ENCODE data around the gene AKIP1. TPM values are rescaled to one million over a fixed set of nuclear protein-coding genes. Genes with fewer than 3 reads are reported as not detected.

The AKIP1 gene
- total and polyA plus RNA-seq, 4 donors, result 9.3 to 12.3 (median 9.9) TPM

DNA sequence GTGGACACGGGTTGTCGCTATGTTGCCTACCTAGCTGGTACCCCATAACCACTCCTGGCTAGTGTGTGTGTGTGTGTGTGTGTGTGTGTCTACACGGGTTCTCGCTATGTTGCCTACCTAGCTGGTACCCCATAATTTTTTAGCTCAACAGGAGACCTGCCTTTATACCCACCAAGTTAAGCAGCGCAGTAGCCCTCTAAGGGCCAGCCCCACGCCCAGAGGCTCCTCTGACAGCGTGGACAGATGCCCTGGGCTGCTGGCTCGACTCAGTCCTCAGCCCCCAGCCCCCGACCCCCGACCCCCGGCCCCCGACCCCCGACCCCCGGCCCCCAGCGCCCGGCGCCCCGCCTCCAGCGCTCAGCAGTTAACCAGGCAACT lies 351 bp upstream of the AKIP1 start:
- TF ChIP-seq RAD21 (IDR thresholded peaks at IDR 0.05), result no peak
- TF ChIP-seq TAF1 (conservative IDR thresholded peaks at IDR 0.05), result no peak
- no peak for TF ChIP-seq JUND (IDR thresholded peaks at IDR 0.05)
- no peak for TF ChIP-seq EGR1 (IDR thresholded peaks at IDR 0.05; ENCODE audit: low read depth in 2 of 2)
- no peak for TF ChIP-seq GABPA (IDR thresholded peaks at IDR 0.05 in 1 of 2, conservative IDR thresholded peaks at IDR 0.05 in 1 of 2)
- TF ChIP-seq, protein P1, sequence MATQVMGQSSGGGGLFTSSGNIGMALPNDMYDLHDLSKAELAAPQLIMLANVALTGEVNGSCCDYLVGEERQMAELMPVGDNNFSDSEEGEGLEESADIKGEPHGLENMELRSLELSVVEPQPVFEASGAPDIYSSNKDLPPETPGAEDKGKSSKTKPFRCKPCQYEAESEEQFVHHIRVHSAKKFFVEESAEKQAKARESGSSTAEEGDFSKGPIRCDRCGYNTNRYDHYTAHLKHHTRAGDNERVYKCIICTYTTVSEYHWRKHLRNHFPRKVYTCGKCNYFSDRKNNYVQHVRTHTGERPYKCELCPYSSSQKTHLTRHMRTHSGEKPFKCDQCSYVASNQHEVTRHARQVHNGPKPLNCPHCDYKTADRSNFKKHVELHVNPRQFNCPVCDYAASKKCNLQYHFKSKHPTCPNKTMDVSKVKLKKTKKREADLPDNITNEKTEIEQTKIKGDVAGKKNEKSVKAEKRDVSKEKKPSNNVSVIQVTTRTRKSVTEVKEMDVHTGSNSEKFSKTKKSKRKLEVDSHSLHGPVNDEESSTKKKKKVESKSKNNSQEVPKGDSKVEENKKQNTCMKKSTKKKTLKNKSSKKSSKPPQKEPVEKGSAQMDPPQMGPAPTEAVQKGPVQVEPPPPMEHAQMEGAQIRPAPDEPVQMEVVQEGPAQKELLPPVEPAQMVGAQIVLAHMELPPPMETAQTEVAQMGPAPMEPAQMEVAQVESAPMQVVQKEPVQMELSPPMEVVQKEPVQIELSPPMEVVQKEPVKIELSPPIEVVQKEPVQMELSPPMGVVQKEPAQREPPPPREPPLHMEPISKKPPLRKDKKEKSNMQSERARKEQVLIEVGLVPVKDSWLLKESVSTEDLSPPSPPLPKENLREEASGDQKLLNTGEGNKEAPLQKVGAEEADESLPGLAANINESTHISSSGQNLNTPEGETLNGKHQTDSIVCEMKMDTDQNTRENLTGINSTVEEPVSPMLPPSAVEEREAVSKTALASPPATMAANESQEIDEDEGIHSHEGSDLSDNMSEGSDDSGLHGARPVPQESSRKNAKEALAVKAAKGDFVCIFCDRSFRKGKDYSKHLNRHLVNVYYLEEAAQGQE (IDR thresholded peaks at IDR 0.05), result no peak
- TF ChIP-seq, protein P2, sequence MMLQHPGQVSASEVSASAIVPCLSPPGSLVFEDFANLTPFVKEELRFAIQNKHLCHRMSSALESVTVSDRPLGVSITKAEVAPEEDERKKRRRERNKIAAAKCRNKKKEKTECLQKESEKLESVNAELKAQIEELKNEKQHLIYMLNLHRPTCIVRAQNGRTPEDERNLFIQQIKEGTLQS (IDR thresholded peaks at IDR 0.05), result no peak
- TF ChIP-seq SP1 (IDR thresholded peaks at IDR 0.05), result no peak
- TF ChIP-seq, protein P3, sequence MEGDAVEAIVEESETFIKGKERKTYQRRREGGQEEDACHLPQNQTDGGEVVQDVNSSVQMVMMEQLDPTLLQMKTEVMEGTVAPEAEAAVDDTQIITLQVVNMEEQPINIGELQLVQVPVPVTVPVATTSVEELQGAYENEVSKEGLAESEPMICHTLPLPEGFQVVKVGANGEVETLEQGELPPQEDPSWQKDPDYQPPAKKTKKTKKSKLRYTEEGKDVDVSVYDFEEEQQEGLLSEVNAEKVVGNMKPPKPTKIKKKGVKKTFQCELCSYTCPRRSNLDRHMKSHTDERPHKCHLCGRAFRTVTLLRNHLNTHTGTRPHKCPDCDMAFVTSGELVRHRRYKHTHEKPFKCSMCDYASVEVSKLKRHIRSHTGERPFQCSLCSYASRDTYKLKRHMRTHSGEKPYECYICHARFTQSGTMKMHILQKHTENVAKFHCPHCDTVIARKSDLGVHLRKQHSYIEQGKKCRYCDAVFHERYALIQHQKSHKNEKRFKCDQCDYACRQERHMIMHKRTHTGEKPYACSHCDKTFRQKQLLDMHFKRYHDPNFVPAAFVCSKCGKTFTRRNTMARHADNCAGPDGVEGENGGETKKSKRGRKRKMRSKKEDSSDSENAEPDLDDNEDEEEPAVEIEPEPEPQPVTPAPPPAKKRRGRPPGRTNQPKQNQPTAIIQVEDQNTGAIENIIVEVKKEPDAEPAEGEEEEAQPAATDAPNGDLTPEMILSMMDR (IDR thresholded peaks at IDR 0.05; ENCODE audit: low read depth, low read length, missing input control), result no peak
- TF ChIP-seq HNF4G (IDR thresholded peaks at IDR 0.05), result no peak
- TF ChIP-seq, protein P4, sequence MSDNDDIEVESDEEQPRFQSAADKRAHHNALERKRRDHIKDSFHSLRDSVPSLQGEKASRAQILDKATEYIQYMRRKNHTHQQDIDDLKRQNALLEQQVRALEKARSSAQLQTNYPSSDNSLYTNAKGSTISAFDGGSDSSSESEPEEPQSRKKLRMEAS (IDR thresholded peaks at IDR 0.05), result no peak
- TF ChIP-seq YY1 (IDR thresholded peaks at IDR 0.05), result no peak
- TF ChIP-seq NR2F2 (IDR thresholded peaks at IDR 0.05), result no peak
- TF ChIP-seq, protein P5, sequence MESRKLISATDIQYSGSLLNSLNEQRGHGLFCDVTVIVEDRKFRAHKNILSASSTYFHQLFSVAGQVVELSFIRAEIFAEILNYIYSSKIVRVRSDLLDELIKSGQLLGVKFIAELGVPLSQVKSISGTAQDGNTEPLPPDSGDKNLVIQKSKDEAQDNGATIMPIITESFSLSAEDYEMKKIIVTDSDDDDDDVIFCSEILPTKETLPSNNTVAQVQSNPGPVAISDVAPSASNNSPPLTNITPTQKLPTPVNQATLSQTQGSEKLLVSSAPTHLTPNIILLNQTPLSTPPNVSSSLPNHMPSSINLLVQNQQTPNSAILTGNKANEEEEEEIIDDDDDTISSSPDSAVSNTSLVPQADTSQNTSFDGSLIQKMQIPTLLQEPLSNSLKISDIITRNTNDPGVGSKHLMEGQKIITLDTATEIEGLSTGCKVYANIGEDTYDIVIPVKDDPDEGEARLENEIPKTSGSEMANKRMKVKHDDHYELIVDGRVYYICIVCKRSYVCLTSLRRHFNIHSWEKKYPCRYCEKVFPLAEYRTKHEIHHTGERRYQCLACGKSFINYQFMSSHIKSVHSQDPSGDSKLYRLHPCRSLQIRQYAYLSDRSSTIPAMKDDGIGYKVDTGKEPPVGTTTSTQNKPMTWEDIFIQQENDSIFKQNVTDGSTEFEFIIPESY (IDR thresholded peaks at IDR 0.05), result no peak
- no peak for TF ChIP-seq FOXA1 (IDR thresholded peaks at IDR 0.05)
- H3K27ac ChIP-seq (ENCODE audit: low read depth in 1 of 2, low read length in 2 of 2), result no peak overlapping the region
- 3% methylated on average over 19 of the region's 19 CpGs for WGBS
- H3K4me1 ChIP-seq (ENCODE audit: control insufficient read depth in 4 of 4, insufficient read depth in 4 of 4, low read length in 3 of 4), result peaks cover 0 to 16% (median 12%) of the 10 kb centered on the region in 4 donors
- no peaks in the 10 kb centered on the region for H3K9me3 ChIP-seq (ENCODE audit: control insufficient read depth in 4 of 4, low read length in 3 of 4)
- no peak for DNase-seq (ENCODE audit: low spot score)
- H3K27me3 ChIP-seq (ENCODE audit: control insufficient read depth in 4 of 4, insufficient read depth in 4 of 4, low read length in 3 of 4), result no peaks in the 10 kb centered on the region
- no peaks in the 10 kb centered on the region for H3K36me3 ChIP-seq (ENCODE audit: control insufficient read depth in 4 of 4, insufficient read depth in 3 of 4, low read depth in 1 of 4, low read length in 3 of 4)
- H3K4me3 ChIP-seq (ENCODE audit: low read depth in 1 of 3, low read length in 3 of 3), result peak overlapping the region; percentile 59 to 99 (median 74)
- no peak overlapping the region for H3K9ac ChIP-seq (ENCODE audit: low read depth in 1 of 2, low read length in 2 of 2)
